Osteoblast (primary cell): ENCODE data around the gene CDH12. TPM values are rescaled to one million over a fixed set of nuclear protein-coding genes. Genes with fewer than 3 reads are reported as not detected.
"Not testable (repeated sequence)": the region's sequence is repeated elsewhere in the genome, so short reads cannot be mapped to it uniquely, and the experiment has no call there.

Source experiments
- DNase-seq: peaks from one replicate; pipeline ENCODE4 v3.0.0; 2011; ENCODE audit warnings: low spot score, mixed read lengths; ENCODE audit not compliant: insufficient read length; ENCODE audit errors: missing footprints
- H2AFZ ChIP-seq: 2 replicates; pipeline ENCODE4 v1.6.0; 2011; ENCODE audit warnings: mild to moderate bottlenecking, low read length
- H3K27ac ChIP-seq: 2 replicates; pipeline ENCODE4 v1.5.1; 2011; ENCODE audit warnings: mild to moderate bottlenecking, low read depth, low read length, moderate library complexity
- H3K27me3 ChIP-seq: 2 replicates; pipeline ENCODE4 v1.6.0; 2012; ENCODE audit warnings: mild to moderate bottlenecking, control low read depth, inconsistent platforms, low read length, moderate library complexity; ENCODE audit not compliant: insufficient read depth
- H3K36me3 ChIP-seq: 2 replicates; pipeline ENCODE4 v1.5.1; 2011; ENCODE audit warnings: mild to moderate bottlenecking, low read length, control low read depth, moderate library complexity; ENCODE audit not compliant: insufficient read depth
- H3K4me1 ChIP-seq: 2 replicates; pipeline ENCODE4 v1.5.1; 2011; ENCODE audit warnings: mild to moderate bottlenecking, low read length, control low read depth, moderate library complexity; ENCODE audit not compliant: insufficient read depth
- H3K4me2 ChIP-seq: 2 replicates; pipeline ENCODE4 v1.6.0; 2011; ENCODE audit warnings: mild to moderate bottlenecking, low read length; ENCODE audit not compliant: insufficient read depth
- H3K4me3 ChIP-seq: fragments of 200-600 bp; sonication (generic); 3 replicates; pipeline ENCODE4 v1.5.1; 2012; ENCODE audit warnings: mild to moderate bottlenecking, low read length, inconsistent platforms; ENCODE audit not compliant: insufficient read depth
- H3K79me2 ChIP-seq: 2 replicates; pipeline ENCODE4 v1.6.0; 2012; ENCODE audit warnings: mild to moderate bottlenecking, low read length, control low read depth, inconsistent platforms; ENCODE audit not compliant: insufficient read depth
- H3K9me3 ChIP-seq: 2 replicates; pipeline ENCODE4 v1.5.1; 2011; ENCODE audit warnings: low read depth, low read length, control low read depth
- H4K20me1 ChIP-seq: 2 replicates; pipeline ENCODE4 v1.6.0; 2012; ENCODE audit warnings: mild to moderate bottlenecking, low read length, control low read depth; ENCODE audit not compliant: insufficient read depth
- total RNA-seq: library from RNA; depleted of rRNA; stranded (reverse); fragments of >200 nt; gene quantifications from 2 replicates; pipeline ENCODE4 v1.2.3, GENCODE V29; 2012

CDH12 gene
- total RNA-seq, 1 donor = not detected

GRCh38 chr5:22188651-22189050, 664.5 kb downstream of the CDH12 start:
- DNase-seq, H2AFZ ChIP-seq, H3K4me1 ChIP-seq, H3K27ac ChIP-seq, H3K9me3 ChIP-seq, H3K36me3 ChIP-seq, H3K4me3 ChIP-seq, H4K20me1 ChIP-seq, H3K79me2 ChIP-seq, H3K27me3 ChIP-seq, H3K4me2 ChIP-seq: not testable (repeated sequence)

- H3K79me2 ChIP-seq, H3K9me3 ChIP-seq, H3K36me3 ChIP-seq, H3K4me3 ChIP-seq, H3K27me3 ChIP-seq, H4K20me1 ChIP-seq, H2AFZ ChIP-seq, H3K4me1 ChIP-seq, H3K27ac ChIP-seq, DNase-seq, H3K4me2 ChIP-seq: not testable (repeated sequence)
Measured at GRCh38 chr5:22187632-22188228, 665.4 kb downstream of the CDH12 start.

GRCh38 chr5:22169226-22169625, 683.9 kb downstream of the CDH12 start:
- H3K79me2 ChIP-seq, H3K36me3 ChIP-seq, H2AFZ ChIP-seq, H3K4me2 ChIP-seq, H3K9me3 ChIP-seq, H3K27ac ChIP-seq, H4K20me1 ChIP-seq, H3K4me3 ChIP-seq, DNase-seq, H3K4me1 ChIP-seq, H3K27me3 ChIP-seq: not testable (repeated sequence)

- H3K79me2 ChIP-seq, H3K36me3 ChIP-seq, H3K4me1 ChIP-seq, H2AFZ ChIP-seq, H3K27me3 ChIP-seq, DNase-seq, H3K9me3 ChIP-seq, H3K4me2 ChIP-seq, H3K4me3 ChIP-seq, H4K20me1 ChIP-seq, H3K27ac ChIP-seq: not testable (repeated sequence)
Measured at GRCh38 chr5:22168704-22169103, 684.4 kb downstream of the CDH12 start.

GRCh38 chr5:22165931-22166330, 687.2 kb downstream of the CDH12 start:
- not testable (repeated sequence) for H3K4me3 ChIP-seq, H3K4me2 ChIP-seq, H3K4me1 ChIP-seq, H2AFZ ChIP-seq, H3K27me3 ChIP-seq, H4K20me1 ChIP-seq, H3K27ac ChIP-seq, H3K79me2 ChIP-seq, DNase-seq, H3K9me3 ChIP-seq, H3K36me3 ChIP-seq

- not testable (repeated sequence) for H4K20me1 ChIP-seq, H3K27ac ChIP-seq, H3K4me1 ChIP-seq, H3K4me3 ChIP-seq, H3K36me3 ChIP-seq, H3K27me3 ChIP-seq, H3K4me2 ChIP-seq, H3K79me2 ChIP-seq, H3K9me3 ChIP-seq, H2AFZ ChIP-seq, DNase-seq
Measured at GRCh38 chr5:22164910-22165748, 688.0 kb downstream of the CDH12 start.

- H3K27ac ChIP-seq, H3K27me3 ChIP-seq, H3K36me3 ChIP-seq, H3K4me1 ChIP-seq, H2AFZ ChIP-seq, H4K20me1 ChIP-seq, H3K4me2 ChIP-seq, H3K79me2 ChIP-seq, DNase-seq, H3K9me3 ChIP-seq, H3K4me3 ChIP-seq: not testable (repeated sequence)
Measured at GRCh38 chr5:22156953-22157352, 696.2 kb downstream of the CDH12 start.

GRCh38 chr5:22154779-22155178, 698.4 kb downstream of the CDH12 start:
- not testable (repeated sequence) for H4K20me1 ChIP-seq, H3K9me3 ChIP-seq, H2AFZ ChIP-seq, H3K4me1 ChIP-seq, H3K27ac ChIP-seq, H3K27me3 ChIP-seq, H3K4me2 ChIP-seq, DNase-seq, H3K79me2 ChIP-seq, H3K36me3 ChIP-seq, H3K4me3 ChIP-seq

GRCh38 chr5:22151801-22152200, 701.3 kb downstream of the CDH12 start:
- not testable (repeated sequence) for H3K9me3 ChIP-seq, DNase-seq, H3K4me3 ChIP-seq, H4K20me1 ChIP-seq, H3K27me3 ChIP-seq, H3K79me2 ChIP-seq, H3K27ac ChIP-seq, H2AFZ ChIP-seq, H3K4me1 ChIP-seq, H3K36me3 ChIP-seq, H3K4me2 ChIP-seq
